H1 (cell line): ENCODE results near the gene SLC1A1. TPM values are rescaled to one million over a fixed set of nuclear protein-coding genes. Genes with fewer than 3 reads are reported as not detected.

ENCODE experiments used
- CTCF ChIA-PET: fragments of 300-600 bp; sonication (Branson Sonifier 250); formaldehyde crosslinking; loops from one replicate; lab custom pipeline; 2021; ENCODE audit not compliant: partially characterized antibody; lab: Charles Lee
- POLR2A ChIA-PET: fragments of 300-600 bp; sonication (Branson Sonifier 250); formaldehyde crosslinking; loops from one replicate; lab custom pipeline; 2021; ENCODE audit warnings: inconsistent platforms; ENCODE audit not compliant: partially characterized antibody; lab: Charles Lee
- DNase-seq, 2 experiments: peaks; one replicate each; pipeline versions ENCODE4 v3.0.0 to v3.0.0-alpha.2; 2010 to 2022; ENCODE audit warnings: low spot score in 2 of 2, low read depth in 1 of 2, mixed read lengths in 1 of 2
- FAIRE-seq: peaks from 2 replicates; lab custom pipeline; 2011; peaks lifted over from hg19 to GRCh38; lab: Jason Lieb, UNC
- H2AFZ ChIP-seq: 2 replicates; pipeline ENCODE4 v1.8.1; 2012; ENCODE audit warnings: low read length, inconsistent platforms
- H2AK5ac ChIP-seq: 2 replicates; pipeline ENCODE4 v1.6.1; 2013; ENCODE audit warnings: low read depth, low read length
- H2BK120ac ChIP-seq: replicated peaks from 2 replicates; pipeline ENCODE3; 2013; ENCODE audit warnings: low read depth, low read length, inconsistent platforms
- H2BK12ac ChIP-seq: 2 replicates; pipeline ENCODE4 v1.6.1; 2013; ENCODE audit warnings: low read depth, low read length
- H2BK15ac ChIP-seq: 2 replicates; pipeline ENCODE4 v1.6.1; 2013; ENCODE audit warnings: low read length
- H2BK20ac ChIP-seq: 2 replicates; pipeline ENCODE4 v1.6.1; 2013; ENCODE audit warnings: low read length
- H2BK5ac ChIP-seq: 2 replicates; pipeline ENCODE4 v1.6.1; 2013; ENCODE audit warnings: low read depth, low read length
- H3K14ac ChIP-seq: 2 replicates; pipeline ENCODE4 v1.6.1; 2013; ENCODE audit warnings: inconsistent platforms; ENCODE audit not compliant: insufficient read length
- H3K18ac ChIP-seq: 2 replicates; pipeline ENCODE4 v1.6.1; 2013; ENCODE audit warnings: low read length; ENCODE audit errors: extremely low read depth
- H3K23ac ChIP-seq: 2 replicates; pipeline ENCODE4 v1.6.1; 2013; ENCODE audit warnings: inconsistent platforms; ENCODE audit not compliant: insufficient read length
- H3K23me2 ChIP-seq: 2 replicates; pipeline ENCODE4 v1.6.1; 2013; ENCODE audit warnings: low read depth, low read length
- H3K27ac ChIP-seq: 2 replicates; pipeline ENCODE4 v1.6.1; 2011; ENCODE audit warnings: low read depth, low read length, inconsistent platforms
- H3K27me3 ChIP-seq, 4 experiments: replicated peaks in 1 of 4; 1 replicate in 1 of 4; 2 replicates in 3 of 4; pipeline versions ENCODE4 v1.6.1 to v1.8.1; 2011 to 2013; ENCODE audit warnings: low read length in 3 of 4, mild to moderate bottlenecking in 3 of 4, inconsistent platforms in 2 of 4, mixed read lengths in 2 of 4, moderate library complexity in 1 of 4; ENCODE audit not compliant: control insufficient read depth in 3 of 4, insufficient read depth in 3 of 4; ENCODE audit errors: extremely low read depth in 1 of 4
- H3K36me3 ChIP-seq, 4 experiments: 2 replicates each; pipeline versions ENCODE4 v1.6.1 to v1.8.1; 2011 to 2013; ENCODE audit warnings: mild to moderate bottlenecking in 4 of 4, low read length in 3 of 4, moderate library complexity in 2 of 4, control low read depth in 1 of 4, inconsistent platforms in 1 of 4; ENCODE audit not compliant: insufficient read depth in 4 of 4, control insufficient read depth in 2 of 4
- H3K4ac ChIP-seq: replicated peaks from 2 replicates; pipeline ENCODE3; 2013; ENCODE audit warnings: low read length, low read depth, mixed read lengths, inconsistent platforms; ENCODE audit not compliant: insufficient read length
- H3K4me1 ChIP-seq, 4 experiments: replicated peaks in 1 of 4; 1 replicate in 1 of 4; 2 replicates in 3 of 4; pipeline versions ENCODE4 v1.6.1 to v1.8.1; 2011 to 2013; ENCODE audit warnings: low read length in 3 of 4, inconsistent platforms in 2 of 4, mixed read lengths in 1 of 4; ENCODE audit not compliant: insufficient read depth in 4 of 4, control insufficient read depth in 3 of 4
- H3K4me2 ChIP-seq, 2 experiments: 2 replicates each; pipeline versions ENCODE4 v1.6.1 to v1.8.1; 2011 to 2013; ENCODE audit warnings: low read depth in 2 of 2, low read length in 2 of 2, control low read depth in 1 of 2, inconsistent platforms in 1 of 2, mild to moderate bottlenecking in 1 of 2; ENCODE audit not compliant: insufficient read depth in 1 of 2
- H3K4me3 ChIP-seq, 4 experiments: fragments of 200-600, 300-600 bp in 1 of 4; sonication (generic), shearing (Covaris generic), sonication (Bioruptor Twin) in 1 of 4; 2 replicates each; pipeline versions ENCODE4 v1.5.1 to v1.8.1; 2011 to 2016; ENCODE audit warnings: low read length in 4 of 4, low read depth in 3 of 4, control low read depth in 2 of 4, inconsistent platforms in 2 of 4, mild to moderate bottlenecking in 2 of 4, mixed read lengths in 1 of 4, moderate library complexity in 1 of 4; ENCODE audit not compliant: insufficient read depth in 2 of 4; ENCODE audit errors: extremely low read depth in 1 of 4
- H3K56ac ChIP-seq: replicated peaks from 2 replicates; pipeline ENCODE3; 2013; ENCODE audit warnings: low read depth, mild to moderate bottlenecking, mixed read lengths, low read length, inconsistent platforms; ENCODE audit not compliant: insufficient read length
- H3K79me1 ChIP-seq: 2 replicates; pipeline ENCODE4 v1.6.1; 2013; ENCODE audit warnings: low read depth, low read length, control low read depth
- H3K79me2 ChIP-seq, 2 experiments: 2 replicates each; pipeline versions ENCODE4 v1.6.1 to v1.8.1; 2012 to 2013; ENCODE audit warnings: low read length in 2 of 2, mild to moderate bottlenecking in 2 of 2, inconsistent platforms in 1 of 2; ENCODE audit not compliant: insufficient read depth in 2 of 2, control insufficient read depth in 1 of 2
- H3K9ac ChIP-seq, 4 experiments: replicated peaks in 1 of 4; 1 replicate in 1 of 4; 2 replicates in 3 of 4; pipeline versions ENCODE4 v1.6.1 to v1.8.1; 2011 to 2013; ENCODE audit warnings: low read depth in 3 of 4, low read length in 3 of 4, control low read depth in 2 of 4, mild to moderate bottlenecking in 2 of 4, moderate library complexity in 2 of 4, inconsistent platforms in 1 of 4; ENCODE audit errors: extremely low read depth in 1 of 4
- H3K9me3 ChIP-seq, 2 experiments: 2 replicates each; pipeline versions ENCODE4 v1.6.1 to v1.8.1; 2012 to 2013; ENCODE audit warnings: mild to moderate bottlenecking in 2 of 2, moderate library complexity in 2 of 2, control low read depth in 1 of 2, inconsistent platforms in 1 of 2, low read depth in 1 of 2, low read length in 1 of 2, mixed read lengths in 1 of 2; ENCODE audit not compliant: insufficient read depth in 2 of 2
- H4K20me1 ChIP-seq, 2 experiments: replicated peaks in 1 of 2; 2 replicates each; pipeline versions ENCODE3 to v1.8.1; 2011 to 2013; ENCODE audit warnings: inconsistent platforms in 2 of 2, low read length in 2 of 2, mild to moderate bottlenecking in 1 of 2; ENCODE audit not compliant: insufficient read depth in 2 of 2, control insufficient read depth in 1 of 2
- H4K5ac ChIP-seq: 2 replicates; pipeline ENCODE4 v1.6.1; 2013; ENCODE audit warnings: low read length, low read depth, mixed read lengths, inconsistent platforms; ENCODE audit not compliant: insufficient read length
- H4K8ac ChIP-seq: 2 replicates; pipeline ENCODE4 v1.8.0; 2013; ENCODE audit warnings: mild to moderate bottlenecking, moderate library complexity, low read length, inconsistent platforms; ENCODE audit not compliant: insufficient read depth; ENCODE audit errors: extremely low read depth
- H4K91ac ChIP-seq: replicated peaks from 2 replicates; pipeline ENCODE3; 2013; ENCODE audit warnings: low read length, mixed read lengths, inconsistent platforms; ENCODE audit not compliant: insufficient read length
- POLR2AphosphoS5 ChIP-seq: IDR thresholded peaks from 2 replicates; pipeline ENCODE4 v1.6.1; 2011; ENCODE audit warnings: low read depth, low read length
- RBBP5 ChIP-seq: IDR thresholded peaks from 2 replicates; pipeline ENCODE4 v1.7.1; 2012; ENCODE audit warnings: low read depth, mild to moderate bottlenecking, inconsistent platforms, low read length, moderate library complexity, borderline replicate concordance
- RXRA ChIP-seq: IDR thresholded peaks from 2 replicates; pipeline ENCODE4 v1.6.1; 2011; ENCODE audit warnings: low read depth, mild to moderate bottlenecking, low read length, moderate library complexity; ENCODE audit not compliant: insufficient read depth
- WGBS, 2 experiments: shearing (Covaris generic) in 1 of 2; methylation state at CpG; one replicate each; pipeline versions ENCODE4 v1.1.6 to v1.1.7; 2013 to 2015; ENCODE audit warnings: low lambda C conversion rate in 2 of 2, mixed read lengths in 2 of 2, inconsistent platforms in 1 of 2, low coverage in 1 of 2, missing lambda C conversion rate in 1 of 2; ENCODE audit not compliant: insufficient replicate concordance in 2 of 2, insufficient coverage in 1 of 2, insufficient read length in 1 of 2; ENCODE audit errors: extremely low coverage in 1 of 2, missing lambda C conversion rate in 1 of 2; 5-methylcytosine and 5-hydroxymethylcytosine counted together
- polyA plus RNA-seq, 7 experiments: library from polyadenylated mRNA; depleted of rRNA in 3 of 7; stranded (reverse) in 5 of 7; unstranded in 2 of 7; fragments of >200 nt in 5 of 7; fragments of 200-250 nt in 2 of 7; gene quantifications; 1 replicate in 5 of 7; 2 replicates in 1 of 7; 4 replicates in 1 of 7; pipeline versions ENCODE4 v1.2.1 to v1.2.3, GENCODE V29; 2011 to 2013; ENCODE audit warnings: missing spikeins in 2 of 7, mixed read lengths in 2 of 7
- total RNA-seq: library from RNA; stranded (reverse); fragmentation: NEBNext Ultra II Directional; extraction: Animal tissue kit (Norgen Biotek cat#: 25700); gene quantifications from 2 replicates; pipeline ENCODE4 v1.2.1, GENCODE V29; 2021

The SLC1A1 gene
- total and polyA plus RNA-seq, 2 of the 8 experiments (the other 6 are each of a cell fraction or from before 2014, with no cell fraction given): 4.7 to 11.7 TPM

GRCh38 chr9:4620057-4620765 is 129.9 kb downstream of the SLC1A1 start:
- 86% methylated on average over 3 of the region's 3 CpGs; no CpG with 5 or more reads in 1 of the 2 experiments for WGBS, 2 experiments
- no peak for DNase-seq
- Histone ChIP-seq H2AFZ (no peak overlapping the region), H3K4me1 (peaks cover 6 to 18% (median 8%) of the 10 kb centered on the region in 4 experiments), H3K23ac (no peak overlapping the region), H2AK5ac (peak overlapping the region; percentile 75; the same call in 1 of the 2 replicates), H3K4me3 (no peak overlapping the region), H3K4me2 (peak overlapping the region in 1 of 2 experiments; percentile 43; a peak in 1 of 4 replicates), H3K9me3 (no peaks in the 10 kb centered on the region), H4K8ac (no peak overlapping the region), H4K5ac (no peak overlapping the region), H3K79me2 (no peaks in the 10 kb centered on the region), H3K56ac (no peak overlapping the region), H3K9ac (no peak overlapping the region; a peak in 1 of 7 replicates), H3K27me3 (no peaks in the 10 kb centered on the region), H3K23me2 (no peaks in the 10 kb centered on the region), H2BK20ac (peak overlapping the region; percentile 68; the same call in 1 of the 2 replicates), H2BK120ac (no peak overlapping the region), H3K18ac (0 out of 2 replicates have a peak overlapping the region, but pooled peaks have one; percentile 42), H3K4ac (no peak overlapping the region), H4K20me1 (no peaks in the 10 kb centered on the region), H3K36me3 (no peaks in the 10 kb centered on the region), H4K91ac (peak overlapping the region; percentile 63), H3K27ac (no peak overlapping the region), H2BK15ac (0 out of 2 replicates have a peak overlapping the region, but pooled peaks have one; percentile 53), H2BK5ac (peak overlapping the region; percentile 73; the same call in 1 of the 2 replicates), H2BK12ac (peak overlapping the region; percentile 95), H3K79me1 (no peaks in the 10 kb centered on the region), H3K14ac (no peak overlapping the region)
- TF ChIP-seq RBBP5 (no peak), RXRA (no peak), POLR2AphosphoS5 (no peak)
- no peak for FAIRE-seq
- ChIA-PET POLR2A (interaction anchor here (0.5 to 1.0 kb wide), 2 partner anchors 14 to 989 kb away, joined by 3 to 4 read pairs; no protein-coding TSS in a partner anchor), CTCF (interaction anchor here (0.6 to 5.2 kb wide), 7 partner anchors 17 to 353 kb away, joined by 3 to 37 read pairs (median 3); no protein-coding TSS in a partner anchor)
